ENCODE measurements around the gene S100A4. TPM values are rescaled to one million over a fixed set of nuclear protein-coding genes. Genes with fewer than 3 reads are reported as not detected.
A peak's percentile ranks its signal among the peaks of the same experiment; 100 is the strongest.

The S100A4 gene
- polyA plus RNA-seq, 1 experiment = 797 TPM

DNA sequence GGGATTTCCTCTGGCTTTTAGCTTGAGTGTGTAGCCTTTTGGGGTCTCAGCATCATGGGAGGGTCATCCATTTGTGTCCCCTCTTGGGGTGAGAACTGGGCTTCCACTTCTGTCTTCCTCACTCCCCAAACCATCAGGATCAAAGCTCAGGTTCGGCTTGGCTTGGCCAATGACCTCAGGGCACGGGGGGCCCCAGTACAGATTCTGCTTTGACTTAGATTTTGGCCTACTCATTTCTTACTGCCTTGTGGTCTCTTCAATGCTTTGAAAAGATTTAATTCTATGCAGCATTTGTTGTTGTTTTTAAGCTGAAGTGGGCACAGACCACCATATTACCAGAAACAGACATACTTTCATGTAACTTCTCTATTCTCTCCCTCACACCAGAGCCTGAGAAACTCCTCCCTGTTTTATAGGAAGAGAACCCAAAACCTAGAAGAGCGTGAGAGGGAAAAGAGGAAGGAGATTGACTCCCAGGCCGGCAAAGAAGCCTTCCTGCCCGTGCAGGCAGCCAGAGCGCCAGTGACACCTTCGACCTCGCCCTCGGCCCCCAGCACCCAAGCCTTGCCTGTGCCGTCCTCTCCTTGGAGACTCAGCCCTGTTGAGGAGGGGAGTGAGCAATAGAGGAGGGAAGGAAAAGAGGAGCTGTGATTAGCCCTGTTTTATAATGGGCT, 5.4 kb upstream of the S100A4 start:
- H3K4me3 ChIP-seq (ENCODE audit: low read depth, low read length) = no peak overlapping the region
- no peaks in the 10 kb centered on the region for H3K36me3 ChIP-seq (ENCODE audit: control insufficient read depth, insufficient read depth, low read length)
- DNase-seq (ENCODE audit: low read depth) = no peak
- CTCF ChIA-PET = interaction anchor here (0.6 to 5.2 kb wide), 9 partner anchors 13 to 110 kb away, joined by 3 to 39 read pairs (median 6); partner anchors contain the start of gene S100A6
- POLR2A ChIA-PET = no interaction called here
- H3K27me3 ChIP-seq (ENCODE audit: control insufficient read depth, insufficient read depth, low read length) = no peaks in the 10 kb centered on the region
- TF ChIP-seq, protein P1, sequence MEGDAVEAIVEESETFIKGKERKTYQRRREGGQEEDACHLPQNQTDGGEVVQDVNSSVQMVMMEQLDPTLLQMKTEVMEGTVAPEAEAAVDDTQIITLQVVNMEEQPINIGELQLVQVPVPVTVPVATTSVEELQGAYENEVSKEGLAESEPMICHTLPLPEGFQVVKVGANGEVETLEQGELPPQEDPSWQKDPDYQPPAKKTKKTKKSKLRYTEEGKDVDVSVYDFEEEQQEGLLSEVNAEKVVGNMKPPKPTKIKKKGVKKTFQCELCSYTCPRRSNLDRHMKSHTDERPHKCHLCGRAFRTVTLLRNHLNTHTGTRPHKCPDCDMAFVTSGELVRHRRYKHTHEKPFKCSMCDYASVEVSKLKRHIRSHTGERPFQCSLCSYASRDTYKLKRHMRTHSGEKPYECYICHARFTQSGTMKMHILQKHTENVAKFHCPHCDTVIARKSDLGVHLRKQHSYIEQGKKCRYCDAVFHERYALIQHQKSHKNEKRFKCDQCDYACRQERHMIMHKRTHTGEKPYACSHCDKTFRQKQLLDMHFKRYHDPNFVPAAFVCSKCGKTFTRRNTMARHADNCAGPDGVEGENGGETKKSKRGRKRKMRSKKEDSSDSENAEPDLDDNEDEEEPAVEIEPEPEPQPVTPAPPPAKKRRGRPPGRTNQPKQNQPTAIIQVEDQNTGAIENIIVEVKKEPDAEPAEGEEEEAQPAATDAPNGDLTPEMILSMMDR (IDR thresholded peaks at IDR 0.05; ENCODE audit: insufficient read depth, low read depth, low read length) = no peak

DNA sequence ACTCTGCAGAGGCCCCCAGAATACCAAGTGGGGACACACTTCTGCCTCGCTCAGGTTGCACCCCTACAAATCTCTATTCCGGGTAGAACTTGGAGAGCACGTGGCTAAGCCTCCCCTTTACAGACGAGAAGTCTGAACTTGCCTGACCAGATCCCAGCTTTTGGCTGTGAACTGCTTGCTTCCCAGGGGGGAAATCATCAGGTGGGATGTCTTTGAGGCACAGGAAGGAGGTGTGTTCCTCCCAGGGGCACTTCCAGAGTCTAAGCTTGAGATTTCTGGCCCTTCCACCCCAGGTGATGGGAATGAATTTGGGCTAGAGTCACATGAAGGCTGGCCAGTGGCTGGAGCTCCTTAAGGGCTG, 4.8 kb upstream of the S100A4 start:
- TF ChIP-seq, protein P1 (IDR thresholded peaks at IDR 0.05; ENCODE audit: insufficient read depth, low read depth, low read length) = no peak

DNA sequence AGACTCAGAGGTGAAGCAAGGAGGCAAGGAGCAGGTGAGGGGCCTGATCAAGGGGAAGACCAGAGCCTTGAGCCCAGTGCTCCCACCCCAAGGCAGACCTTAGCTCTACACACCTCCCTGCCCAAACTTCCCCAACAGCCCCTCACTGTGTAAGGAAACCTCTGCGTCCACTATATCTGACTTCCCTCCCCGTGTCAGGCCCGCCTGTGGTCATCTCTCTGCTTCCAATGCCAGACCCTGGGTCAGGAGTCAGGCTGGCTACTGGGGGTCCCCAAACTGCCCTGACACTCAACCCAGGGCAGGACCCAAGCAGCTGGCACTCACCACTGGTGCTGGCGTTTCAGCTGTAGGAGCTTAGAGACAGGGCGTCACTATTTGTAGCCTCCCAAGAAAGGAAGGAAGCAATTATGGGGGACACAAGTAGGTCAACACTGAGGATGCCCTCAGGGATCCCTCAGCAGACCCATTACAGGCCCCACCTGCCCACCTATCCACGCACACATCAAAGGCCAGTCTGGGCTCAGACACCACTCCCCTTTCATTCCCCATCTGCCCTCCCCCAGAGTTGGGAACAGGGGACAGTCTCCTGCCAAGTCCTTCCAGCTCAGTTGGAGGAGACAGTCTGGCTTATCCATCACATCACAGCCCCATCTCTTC, 4.3 kb upstream of the S100A4 start:
- TF ChIP-seq, protein P1 (IDR thresholded peaks at IDR 0.05; ENCODE audit: insufficient read depth, low read depth, low read length) = no peak
- H3K36me3 ChIP-seq (ENCODE audit: control insufficient read depth, insufficient read depth, low read length) = no peaks in the 10 kb centered on the region
- ChIA-PET CTCF (interaction anchor here (0.6 to 5.2 kb wide), 8 partner anchors 12 to 111 kb away, joined by 3 to 39 read pairs (median 3); partner anchors contain the start of gene S100A6), POLR2A (interaction anchor here (1.0 kb wide), 1 partner anchor 17 kb away, joined by 3 read pairs; no protein-coding TSS in a partner anchor)
- no peaks in the 10 kb centered on the region for H3K27me3 ChIP-seq (ENCODE audit: control insufficient read depth, insufficient read depth, low read length)
- no peak overlapping the region for H3K4me3 ChIP-seq (ENCODE audit: low read depth, low read length)
- DNase-seq (ENCODE audit: low read depth) = no peak

More for the DNA sequence above, 4.8 kb upstream of the S100A4 start:
- Histone ChIP-seq H3K4me3 (ENCODE audit: low read depth, low read length) (no peak overlapping the region), H3K36me3 (ENCODE audit: control insufficient read depth, insufficient read depth, low read length) (no peaks in the 10 kb centered on the region), H3K27me3 (ENCODE audit: control insufficient read depth, insufficient read depth, low read length) (no peaks in the 10 kb centered on the region)
- ChIA-PET POLR2A (no interaction called here), CTCF (interaction anchor here (0.6 to 5.2 kb wide), 9 partner anchors 11 to 110 kb away, joined by 3 to 39 read pairs (median 3); partner anchors contain the start of gene S100A6)
- no peak for DNase-seq (ENCODE audit: low read depth)

DNA sequence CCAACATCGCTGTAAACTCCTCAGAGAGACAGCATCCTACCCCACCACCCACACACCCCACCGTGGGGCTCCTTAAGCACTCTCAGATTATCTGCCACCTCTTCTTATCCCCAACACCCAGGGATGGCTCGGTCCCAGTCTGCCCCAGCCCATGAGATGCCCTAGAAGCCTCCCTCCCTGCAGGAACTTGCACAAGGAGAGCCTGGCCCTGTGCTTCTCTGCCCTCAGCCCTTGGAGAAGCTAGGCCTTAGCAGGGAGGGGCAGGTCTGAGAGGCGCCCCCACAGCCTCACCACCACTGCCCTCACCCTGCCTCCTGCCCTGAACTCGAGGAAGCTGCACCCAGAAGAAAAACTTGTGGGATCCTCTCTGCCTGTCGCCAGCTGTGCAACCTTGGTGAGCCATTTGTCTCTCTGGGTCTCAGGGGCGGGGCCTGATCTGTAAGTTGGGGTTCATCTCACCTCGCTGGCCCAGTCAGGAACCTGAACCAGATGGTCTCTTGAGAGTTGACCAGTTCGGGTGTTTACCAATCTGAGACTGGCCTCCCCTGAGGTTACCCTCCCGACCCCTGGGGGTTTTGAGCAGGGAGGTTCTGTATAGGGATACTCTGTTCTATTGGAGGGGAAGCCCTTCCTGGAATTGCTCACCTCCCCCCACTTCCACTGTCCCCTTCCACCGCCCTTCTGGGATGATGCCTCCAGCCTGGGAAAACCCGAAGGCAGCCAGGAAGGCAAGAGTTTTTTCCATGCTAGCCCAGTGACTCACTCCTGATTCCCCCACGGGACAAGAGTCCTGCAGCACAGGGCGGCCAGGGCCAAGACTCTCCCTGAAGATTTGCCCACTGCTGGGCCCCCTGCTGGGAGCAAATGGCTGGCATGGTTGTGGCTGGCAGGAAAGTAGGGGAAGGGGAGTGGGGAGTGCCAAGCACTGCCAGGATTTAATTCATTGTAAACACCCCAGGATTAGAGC, 3.4 kb upstream of the S100A4 start, which contains the start of gene S100A3:
Gene S100A3 (minus strand): TSS at position 537 of the 967 bp plus-strand sequence. CDS start 773 bp downstream, outside the sequence.
- no peak within 1 kb of the TSS for H3K4me3 ChIP-seq (ENCODE audit: low read depth, low read length)
- H3K27me3 ChIP-seq (ENCODE audit: control insufficient read depth, insufficient read depth, low read length) = no peaks in the 10 kb centered on the region
- ChIA-PET CTCF (interaction anchor here (0.8 to 5.2 kb wide), 4 partner anchors 13 to 23 kb away, joined by 3 to 39 read pairs (median 8); partner anchors contain the start of gene S100A6), POLR2A (interaction anchor here (1.0 kb wide), 1 partner anchor 16 kb away, joined by 3 read pairs; no protein-coding TSS in a partner anchor)
- DNase-seq (ENCODE audit: low read depth) = peak; percentile 70
- TF ChIP-seq, protein P1 (IDR thresholded peaks at IDR 0.05; ENCODE audit: insufficient read depth, low read depth, low read length) = peak; percentile 26
- H3K36me3 ChIP-seq (ENCODE audit: control insufficient read depth, insufficient read depth, low read length) = no peaks in the 10 kb centered on the region
